ENCODE measurements around the gene SLC43A1. TPM values are rescaled to one million over a fixed set of nuclear protein-coding genes. Genes with fewer than 3 reads are reported as not detected.

SLC43A1 gene
- total RNA-seq, 1 donor from 2014 or later, result 5.2 TPM

- TF ChIP-seq CTCF (IDR thresholded peaks at IDR 0.05; ENCODE audit: partially characterized antibody, unreplicated experiment), result no peak
- no peaks in the 10 kb centered on the region for H3K36me3 Mint-ChIP-seq (ENCODE audit: unreplicated experiment)
- peaks cover 6% of the 10 kb centered on the region for H3K9me3 Mint-ChIP-seq (ENCODE audit: unreplicated experiment)
- no peaks in the 10 kb centered on the region for H3K4me1 Mint-ChIP-seq (ENCODE audit: low read depth, unreplicated experiment)
- no peaks in the 10 kb centered on the region for H3K27me3 Mint-ChIP-seq (ENCODE audit: unreplicated experiment)
- no peak for DNase-seq
- no peak overlapping the region for H3K27ac Mint-ChIP-seq (ENCODE audit: unreplicated experiment)
- H3K4me3 Mint-ChIP-seq (ENCODE audit: unreplicated experiment), result no peak overlapping the region
Observed at GRCh38 chr11:57444362-57445121, 71.0 kb downstream of the SLC43A1 start.

- Mint-ChIP-seq H3K36me3 (ENCODE audit: unreplicated experiment) (no peaks in the 10 kb centered on the region), H3K27me3 (ENCODE audit: unreplicated experiment) (no peaks in the 10 kb centered on the region), H3K9me3 (ENCODE audit: unreplicated experiment) (peaks cover 1% of the 10 kb centered on the region), H3K4me1 (ENCODE audit: low read depth, unreplicated experiment) (no peaks in the 10 kb centered on the region), H3K4me3 (ENCODE audit: unreplicated experiment) (no peak overlapping the region), H3K27ac (ENCODE audit: unreplicated experiment) (peak overlapping the region; percentile 31)
- no peak for TF ChIP-seq CTCF (IDR thresholded peaks at IDR 0.05; ENCODE audit: partially characterized antibody, unreplicated experiment)
- DNase-seq, result no peak
Observed at GRCh38 chr11:57440744-57441414, 74.6 kb downstream of the SLC43A1 start.

- Mint-ChIP-seq H3K27me3 (ENCODE audit: unreplicated experiment) (no peaks in the 10 kb centered on the region), H3K4me3 (ENCODE audit: unreplicated experiment) (no peak overlapping the region), H3K4me1 (ENCODE audit: low read depth, unreplicated experiment) (peaks cover 5% of the 10 kb centered on the region), H3K36me3 (ENCODE audit: unreplicated experiment) (no peaks in the 10 kb centered on the region), H3K9me3 (ENCODE audit: unreplicated experiment) (peaks cover 1% of the 10 kb centered on the region), H3K27ac (ENCODE audit: unreplicated experiment) (no peak overlapping the region)
- no peak for TF ChIP-seq CTCF (IDR thresholded peaks at IDR 0.05; ENCODE audit: partially characterized antibody, unreplicated experiment)
- no peak for DNase-seq
Observed at GRCh38 chr11:57439786-57440185, 75.7 kb downstream of the SLC43A1 start.

- H3K9me3 Mint-ChIP-seq (ENCODE audit: unreplicated experiment), result peaks cover 1% of the 10 kb centered on the region
- H3K4me3 Mint-ChIP-seq (ENCODE audit: unreplicated experiment), result no peak overlapping the region
- no peaks in the 10 kb centered on the region for H3K36me3 Mint-ChIP-seq (ENCODE audit: unreplicated experiment)
- no peak overlapping the region for H3K27ac Mint-ChIP-seq (ENCODE audit: unreplicated experiment)
- no peak for DNase-seq
- TF ChIP-seq CTCF (IDR thresholded peaks at IDR 0.05; ENCODE audit: partially characterized antibody, unreplicated experiment), result no peak
- no peaks in the 10 kb centered on the region for H3K27me3 Mint-ChIP-seq (ENCODE audit: unreplicated experiment)
- peaks cover 15% of the 10 kb centered on the region for H3K4me1 Mint-ChIP-seq (ENCODE audit: low read depth, unreplicated experiment)
Observed at GRCh38 chr11:57438345-57439285, 76.9 kb downstream of the SLC43A1 start.

Data from glutamatergic neuron (in vitro differentiated cells).